Left lung (tissue), 10 donors: Measurements from ENCODE around the gene TXNRD2. TPM values are rescaled to one million over a fixed set of nuclear protein-coding genes. Genes with fewer than 3 reads are reported as not detected.

Experiments used
- ATAC-seq: fragments of 200-7000 bp; cut with Tn5 transposase; one replicate; pipeline ENCODE4 v1.9.1; 2020; ENCODE audit warnings: moderate library complexity
- DNase-seq, 4 donors: peaks; one replicate each; pipeline ENCODE4 v3.0.0-alpha.2; 2013 to 2020
- H3K27ac ChIP-seq, 2 donors: fragments of 200-600 bp; sonication (generic) in 1 of 2; one replicate each; pipeline versions ENCODE4 v1.5.0 to v1.8.0; 2020 to 2021
- H3K27me3 ChIP-seq, 2 donors: fragments of 200-600 bp; sonication (generic) in 1 of 2; one replicate each; pipeline versions ENCODE4 v1.5.0 to v1.8.0; 2020 to 2021
- H3K36me3 ChIP-seq, 2 donors: fragments of 200-600 bp; sonication (generic) in 1 of 2; one replicate each; pipeline versions ENCODE4 v1.5.0 to v1.8.0; 2020 to 2021
- H3K4me1 ChIP-seq, 2 donors: fragments of 200-600 bp; one replicate each; pipeline ENCODE4 v1.8.0; 2021
- H3K4me3 ChIP-seq, 2 donors: fragments of 200-600 bp; sonication (generic) in 1 of 2; one replicate each; pipeline versions ENCODE4 v1.5.0 to v1.8.0; 2020 to 2021; ENCODE audit warnings: mild to moderate bottlenecking in 1 of 2
- H3K9me3 ChIP-seq, 2 donors: fragments of 200-600 bp; sonication (generic) in 1 of 2; one replicate each; pipeline versions ENCODE4 v1.5.0 to v1.8.0; 2020 to 2021
- CTCF ChIP-seq, 2 donors: fragments of 200-600 bp; sonication (generic) in 1 of 2; IDR thresholded peaks; one replicate each; pipeline versions ENCODE4 v1.5.0 to v1.8.0; 2021; ENCODE audit warnings: antibody characterized with exemption in 2 of 2
- intact Hi-C, 2 donors: fragments of 100-400 bp; cut with DNase I; formaldehyde crosslinking; loops; one replicate each; pipeline versions ENCODE4 v1.11.2 to v1.14.2; 2022
- polyA plus RNA-seq, 6 donors: library from polyadenylated mRNA; unstranded; fragments of 120-200 nt; gene quantifications; one replicate each; pipeline ENCODE4 v1.2.1, GENCODE V29; 2013; ENCODE audit not compliant: insufficient read length in 6 of 6
- total RNA-seq, 2 donors: library from RNA; stranded (reverse); fragmentation: NEBNext Ultra II Directional; extraction: Animal tissue kit (Norgen Biotek cat#: 25700); gene quantifications; one replicate each; pipeline ENCODE4 v1.2.1, GENCODE V29; 2021
- donor health status: DM: no; HTN: yes; CAD: no.
- donor health status: DM: no; HTN: no; CAD: no.

TXNRD2 gene
- total and polyA plus RNA-seq, 8 donors = 17.6 to 42.8 (median 22.2) TPM

DNA sequence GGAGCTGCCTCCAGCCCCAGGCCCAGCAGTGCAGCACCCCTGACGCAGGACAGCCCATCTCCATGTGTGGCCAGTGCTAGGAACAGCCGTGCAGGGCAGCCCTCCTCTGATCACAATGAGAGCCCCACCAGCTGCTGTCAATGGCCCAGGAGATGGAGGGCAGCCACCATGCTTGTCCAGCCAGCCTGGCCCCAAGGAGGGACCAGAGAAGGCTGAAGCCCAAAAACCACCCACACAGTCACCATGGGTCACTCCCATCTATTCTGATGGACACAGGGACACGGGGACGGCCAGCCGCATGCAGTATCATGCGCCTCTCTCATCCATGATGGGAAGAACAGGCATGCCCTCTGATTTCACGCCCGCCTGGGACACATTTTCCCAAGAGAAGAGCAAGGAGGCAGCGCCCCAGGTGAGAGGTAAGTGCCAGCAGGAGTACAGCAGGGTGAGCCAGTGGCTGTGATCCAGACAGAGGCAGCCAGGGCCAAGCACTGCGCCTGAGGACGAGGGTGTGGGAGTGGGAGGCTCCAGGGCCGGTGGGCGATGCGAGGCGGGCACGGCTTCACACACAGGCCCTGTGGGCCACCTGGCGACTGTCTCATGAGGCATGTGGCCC, 53.4 kb downstream of the TXNRD2 start:
- H3K27me3 ChIP-seq = no peaks in the 10 kb centered on the region
- intact Hi-C loops = no loop called here
- no peak overlapping the region for H3K4me3 ChIP-seq
- TF ChIP-seq CTCF (IDR thresholded peaks at IDR 0.05) = no peak
- ATAC-seq (no peak), DNase-seq (peak in 1 of 4 donors; percentile 68)
- H3K27ac ChIP-seq = peak overlapping the region in 1 of 2 donors; percentile 93
- peaks cover 13 to 47% of the 10 kb centered on the region in 2 donors for H3K4me1 ChIP-seq
- peaks cover 0 to 13% of the 10 kb centered on the region in 2 donors for H3K36me3 ChIP-seq
- H3K9me3 ChIP-seq = no peaks in the 10 kb centered on the region

- Histone ChIP-seq H3K27ac (peak overlapping the region; percentile 65 to 93), H3K36me3 (peaks cover 0 to 10% of the 10 kb centered on the region in 2 donors)
Observed at GRCh38 chr22:19887256-19887985, 54.2 kb downstream of the TXNRD2 start.

GRCh38 chr22:19886605-19887255, 54.9 kb downstream of the TXNRD2 start:
- no peak for TF ChIP-seq CTCF (IDR thresholded peaks at IDR 0.05)

More at GRCh38 chr22:19887256-19887985, 54.2 kb downstream of the TXNRD2 start:
- ATAC-seq (peak; percentile 49), DNase-seq (peak in 2 of 4 donors; percentile 62 to 79)
- H3K27me3 ChIP-seq = no peaks in the 10 kb centered on the region
- TF ChIP-seq CTCF (IDR thresholded peaks at IDR 0.05) = no peak
- peaks cover 13 to 45% of the 10 kb centered on the region in 2 donors for H3K4me1 ChIP-seq
- H3K9me3 ChIP-seq = no peaks in the 10 kb centered on the region
- intact Hi-C loops = no loop called here
- H3K4me3 ChIP-seq = no peak overlapping the region

GRCh38 chr22:19885841-19886592, 55.6 kb downstream of the TXNRD2 start:
- H3K4me3 ChIP-seq = no peak overlapping the region
- H3K4me1 ChIP-seq = peaks cover 13 to 37% of the 10 kb centered on the region in 2 donors
- H3K27ac ChIP-seq = peak overlapping the region; percentile 73 to 93
- ATAC-seq = peak; percentile 9
- no peaks in the 10 kb centered on the region for H3K9me3 ChIP-seq
- no peaks in the 10 kb centered on the region for H3K27me3 ChIP-seq
- intact Hi-C loops = no loop called here
- peaks cover 0 to 9% of the 10 kb centered on the region in 2 donors for H3K36me3 ChIP-seq
- peak in 1 of 4 donors; percentile 67 for DNase-seq
- no peak for TF ChIP-seq CTCF (IDR thresholded peaks at IDR 0.05)

More at GRCh38 chr22:19886605-19887255, 54.9 kb downstream of the TXNRD2 start:
- H3K9me3 ChIP-seq = no peaks in the 10 kb centered on the region
- H3K36me3 ChIP-seq = peaks cover 0 to 9% of the 10 kb centered on the region in 2 donors
- no peak overlapping the region for H3K4me3 ChIP-seq
- peak; percentile 74 for ATAC-seq
- H3K27ac ChIP-seq = peak overlapping the region; percentile 73 to 93
- H3K27me3 ChIP-seq = no peaks in the 10 kb centered on the region
- peaks cover 13 to 40% of the 10 kb centered on the region in 2 donors for H3K4me1 ChIP-seq
- intact Hi-C loops = no loop called here
- peak in 2 of 4 donors; percentile 72 to 87 for DNase-seq
